Osteocyte (in vitro differentiated cells): ENCODE results near the gene PRKAR1A. TPM values are rescaled to one million over a fixed set of nuclear protein-coding genes. Genes with fewer than 3 reads are reported as not detected.

Source experiments
- DNase-seq: peaks from one replicate; pipeline ENCODE4 v3.0.0; 2021; ENCODE audit warnings: mixed read lengths; ENCODE audit not compliant: unreplicated experiment; ENCODE audit errors: extremely low spot score
- H3K27ac Mint-ChIP-seq: one replicate; pipeline ENCODE4 v1.8.0; 2021; ENCODE audit warnings: mild to moderate bottlenecking, mixed read lengths; ENCODE audit not compliant: unreplicated experiment
- H3K27me3 Mint-ChIP-seq: one replicate; pipeline ENCODE4 v1.8.0; 2021; ENCODE audit warnings: mixed read lengths; ENCODE audit not compliant: unreplicated experiment
- H3K36me3 Mint-ChIP-seq: one replicate; pipeline ENCODE4 v1.8.0; 2021; ENCODE audit warnings: mixed read lengths; ENCODE audit not compliant: unreplicated experiment
- H3K4me1 Mint-ChIP-seq: one replicate; pipeline ENCODE4 v1.8.0; 2021; ENCODE audit warnings: mixed read lengths; ENCODE audit not compliant: unreplicated experiment
- H3K4me3 Mint-ChIP-seq: one replicate; pipeline ENCODE4 v1.8.0; 2021; ENCODE audit warnings: mild to moderate bottlenecking, moderate library complexity, mixed read lengths; ENCODE audit not compliant: unreplicated experiment
- H3K9me3 Mint-ChIP-seq: one replicate; pipeline ENCODE4 v1.8.0; 2021; ENCODE audit warnings: mixed read lengths; ENCODE audit not compliant: unreplicated experiment
- long read RNA-seq: library from polyadenylated mRNA; unstranded; transcript quantifications from one replicate; pipeline ENCODE4 v2.0.0, GENCODE V29; 2021
- total RNA-seq: library from RNA; stranded (reverse); gene quantifications from 2 replicates; pipeline ENCODE4 v1.2.1, GENCODE V29; 2021
- TF ChIP-seq, protein P1 (sequence below): fragments of 200-600 bp; sonication (generic); IDR thresholded peaks from 2 replicates; pipeline ENCODE4 v1.5.0; 2021; ENCODE audit warnings: antibody characterized with exemption, mild to moderate bottlenecking, moderate library complexity

PRKAR1A gene
- total RNA-seq, result 308 and 326 TPM in 2 replicates
- long read RNA-seq, full-length matches to known transcripts, result 1,273 of 1,447 reads
- long read RNA-seq, partial matches to known transcripts, result 122 of 1,447 reads
- long read RNA-seq, other reads (novel, unspliced or antisense), result 52 of 1,447 reads

DNA sequence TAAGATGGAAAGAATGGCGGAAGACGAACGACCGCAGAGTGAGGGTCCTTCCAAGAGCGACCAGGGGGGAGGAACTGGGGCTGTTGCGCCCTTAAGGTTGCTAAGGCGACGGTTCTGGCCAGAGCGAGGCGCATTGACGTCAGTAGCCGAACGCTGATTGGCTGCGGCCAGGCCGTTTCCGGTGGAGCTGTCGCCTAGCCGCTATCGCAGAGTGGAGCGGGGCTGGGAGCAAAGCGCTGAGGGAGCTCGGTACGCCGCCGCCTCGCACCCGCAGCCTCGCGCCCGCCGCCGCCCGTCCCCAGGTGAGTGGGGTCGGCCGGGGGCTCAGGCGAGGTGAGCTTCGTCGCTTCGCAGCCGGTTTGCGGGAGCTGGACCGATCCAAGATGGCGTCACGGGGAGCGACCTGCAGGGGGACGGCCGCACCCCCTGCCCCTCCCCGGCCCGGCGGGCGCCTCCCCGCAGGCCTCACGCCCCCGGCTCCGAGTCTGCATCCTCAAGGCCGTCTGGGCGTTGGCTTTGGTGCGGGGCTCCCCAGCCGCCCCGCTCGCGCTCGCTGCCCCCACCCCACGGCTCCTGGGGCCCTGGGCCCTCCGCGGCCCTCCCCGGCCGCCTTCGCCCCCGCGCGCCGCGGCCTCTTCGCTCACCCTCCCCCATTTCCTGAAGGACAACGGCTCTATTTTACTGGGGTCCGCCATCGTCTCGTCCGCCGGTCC, at the start of gene PRKAR1A:
PRKAR1A (plus strand) TSS at position 184 of the 713 bp plus-strand sequence. CDS start 2,970 bp downstream, outside the sequence.
- Mint-ChIP-seq H3K4me1 (peaks cover 50% of the 10 kb centered on the region), H3K27me3 (no peaks in the 10 kb centered on the region), H3K4me3 (peak within 1 kb of the TSS; percentile 97), H3K9me3 (no peaks in the 10 kb centered on the region), H3K27ac (peak within 1 kb of the TSS; percentile 100), H3K36me3 (peaks cover 11% of the 10 kb centered on the region)
- DNase-seq, result peak; percentile 96
- TF ChIP-seq, protein P1, sequence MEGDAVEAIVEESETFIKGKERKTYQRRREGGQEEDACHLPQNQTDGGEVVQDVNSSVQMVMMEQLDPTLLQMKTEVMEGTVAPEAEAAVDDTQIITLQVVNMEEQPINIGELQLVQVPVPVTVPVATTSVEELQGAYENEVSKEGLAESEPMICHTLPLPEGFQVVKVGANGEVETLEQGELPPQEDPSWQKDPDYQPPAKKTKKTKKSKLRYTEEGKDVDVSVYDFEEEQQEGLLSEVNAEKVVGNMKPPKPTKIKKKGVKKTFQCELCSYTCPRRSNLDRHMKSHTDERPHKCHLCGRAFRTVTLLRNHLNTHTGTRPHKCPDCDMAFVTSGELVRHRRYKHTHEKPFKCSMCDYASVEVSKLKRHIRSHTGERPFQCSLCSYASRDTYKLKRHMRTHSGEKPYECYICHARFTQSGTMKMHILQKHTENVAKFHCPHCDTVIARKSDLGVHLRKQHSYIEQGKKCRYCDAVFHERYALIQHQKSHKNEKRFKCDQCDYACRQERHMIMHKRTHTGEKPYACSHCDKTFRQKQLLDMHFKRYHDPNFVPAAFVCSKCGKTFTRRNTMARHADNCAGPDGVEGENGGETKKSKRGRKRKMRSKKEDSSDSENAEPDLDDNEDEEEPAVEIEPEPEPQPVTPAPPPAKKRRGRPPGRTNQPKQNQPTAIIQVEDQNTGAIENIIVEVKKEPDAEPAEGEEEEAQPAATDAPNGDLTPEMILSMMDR, result peak; percentile 9

DNA sequence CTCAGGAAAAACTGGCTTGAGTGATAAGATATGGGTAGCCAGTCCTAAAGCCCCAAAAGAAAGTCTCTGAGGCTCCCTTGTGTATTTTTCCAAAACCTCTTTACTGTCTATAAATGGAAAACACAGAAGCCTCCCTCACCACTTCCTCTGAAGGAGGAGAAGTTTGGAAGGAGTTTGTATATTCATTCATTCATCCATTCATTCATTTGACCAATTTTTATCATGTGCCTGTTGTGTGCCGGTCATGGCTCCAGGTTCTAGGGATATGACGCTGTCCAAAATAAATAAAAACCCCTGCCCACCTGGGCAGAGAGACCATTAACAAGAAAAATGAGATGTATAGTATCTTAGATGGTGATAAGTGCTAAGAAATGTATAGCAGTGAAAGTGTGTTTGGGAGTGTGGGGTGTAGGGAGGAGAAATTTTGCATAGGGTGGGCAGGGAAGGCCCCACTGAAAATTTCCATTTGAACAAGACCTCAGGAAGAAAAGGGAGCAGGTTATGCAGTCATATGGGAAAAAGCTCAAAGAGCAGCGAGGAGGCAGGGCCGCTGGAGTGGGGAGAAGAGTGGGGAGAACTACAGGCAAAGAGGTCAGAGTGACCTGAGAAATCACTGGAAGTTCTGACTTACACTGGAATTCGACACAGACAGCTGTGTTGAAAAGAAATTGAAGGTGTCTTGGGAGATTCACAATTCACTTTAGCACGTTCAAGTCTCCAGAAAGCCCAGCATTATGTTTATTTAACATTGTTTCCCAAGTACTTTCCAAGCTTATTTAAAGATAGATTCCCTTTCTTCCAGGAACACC, 48.8 kb upstream of the PRKAR1A start:
- Mint-ChIP-seq H3K4me3 (no peak overlapping the region), H3K36me3 (no peaks in the 10 kb centered on the region), H3K27ac (no peak overlapping the region), H3K9me3 (no peaks in the 10 kb centered on the region), H3K27me3 (peaks cover 8% of the 10 kb centered on the region), H3K4me1 (peaks cover 12% of the 10 kb centered on the region)
- no peak for DNase-seq
- TF ChIP-seq, protein P1, result peak; percentile 19

DNA sequence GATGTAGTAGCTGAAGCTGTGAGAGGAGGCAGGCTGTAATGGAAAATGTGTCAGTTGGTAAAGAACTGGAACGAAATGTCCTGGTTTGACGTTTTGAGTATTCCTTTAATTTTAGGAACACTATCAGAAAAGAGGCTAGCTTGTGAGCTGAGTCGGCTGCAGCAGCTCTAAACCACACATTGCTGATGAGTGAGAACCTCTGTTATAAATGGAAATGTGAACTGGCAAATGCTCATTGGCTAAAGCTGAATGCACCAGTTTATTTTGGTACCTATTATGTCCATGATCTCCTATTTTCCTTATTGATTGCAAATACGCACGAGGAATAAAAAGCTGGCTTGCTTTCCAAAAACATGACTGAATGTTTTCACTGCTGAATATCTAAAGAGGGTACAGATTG, 43.9 kb upstream of the PRKAR1A start:
- TF ChIP-seq, protein P1, result no peak
- Mint-ChIP-seq H3K4me1 (peaks cover 19% of the 10 kb centered on the region), H3K36me3 (no peaks in the 10 kb centered on the region), H3K9me3 (no peaks in the 10 kb centered on the region), H3K27me3 (no peaks in the 10 kb centered on the region), H3K27ac (peak overlapping the region; percentile 24), H3K4me3 (no peak overlapping the region)
- no peak for DNase-seq

DNA sequence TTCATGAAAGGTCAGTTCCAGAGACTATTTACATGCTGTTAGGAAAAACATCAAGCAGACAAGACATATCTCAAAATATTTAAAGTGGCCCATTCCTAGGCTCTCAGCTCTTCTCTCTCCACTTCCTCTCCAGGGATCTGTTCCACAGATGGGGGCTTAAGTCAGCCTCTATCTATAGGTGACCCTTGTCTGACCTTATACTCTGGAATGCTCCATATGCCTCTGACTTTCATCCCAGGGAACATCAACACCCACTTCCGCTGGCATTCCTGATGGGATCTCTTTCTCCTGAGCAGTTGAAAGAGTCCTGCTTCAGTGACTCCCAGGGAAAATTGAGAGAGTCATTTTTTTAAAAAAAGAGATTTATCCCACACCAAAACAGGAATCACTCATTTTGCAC, 43.4 kb upstream of the PRKAR1A start:
- Mint-ChIP-seq H3K27me3 (no peaks in the 10 kb centered on the region), H3K4me1 (peaks cover 19% of the 10 kb centered on the region), H3K27ac (peak overlapping the region; percentile 67), H3K4me3 (no peak overlapping the region), H3K36me3 (no peaks in the 10 kb centered on the region), H3K9me3 (no peaks in the 10 kb centered on the region)
- TF ChIP-seq, protein P1, result no peak
- no peak for DNase-seq

DNA sequence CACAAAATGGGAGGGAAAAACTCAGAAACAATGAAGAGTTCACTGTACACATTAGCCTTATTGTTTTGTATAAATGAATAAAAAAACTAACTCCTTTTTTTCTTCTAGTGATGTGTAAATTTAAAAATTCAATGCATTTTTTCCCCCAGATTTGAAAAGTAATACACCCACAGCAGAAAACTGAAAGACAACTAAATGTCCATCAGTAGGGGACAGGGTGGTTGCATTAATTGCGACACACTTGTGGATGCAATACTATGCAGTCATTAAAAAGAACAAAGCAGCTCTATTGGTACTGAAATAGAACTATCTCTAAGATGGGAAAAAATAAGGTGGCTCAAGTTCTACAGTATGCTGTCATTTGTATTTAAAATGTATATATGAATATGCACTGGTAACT, 41.3 kb upstream of the PRKAR1A start:
- H3K4me1 Mint-ChIP-seq, result peaks cover 29% of the 10 kb centered on the region
- H3K27me3 Mint-ChIP-seq, result peaks cover 2% of the 10 kb centered on the region
- TF ChIP-seq, protein P1, result no peak
- no peak for DNase-seq
- no peak overlapping the region for H3K27ac Mint-ChIP-seq
- no peaks in the 10 kb centered on the region for H3K9me3 Mint-ChIP-seq
- no peaks in the 10 kb centered on the region for H3K36me3 Mint-ChIP-seq
- H3K4me3 Mint-ChIP-seq, result no peak overlapping the region
